H1 (cell line): ENCODE measurements around the gene NR4A3. TPM values are rescaled to one million over a fixed set of nuclear protein-coding genes. Genes with fewer than 3 reads are reported as not detected.

Experiments
- CTCF ChIA-PET: fragments of 300-600 bp; sonication (Branson Sonifier 250); formaldehyde crosslinking; loops from one replicate; lab custom pipeline; 2021; ENCODE audit not compliant: partially characterized antibody; lab: Charles Lee
- POLR2A ChIA-PET: fragments of 300-600 bp; sonication (Branson Sonifier 250); formaldehyde crosslinking; loops from one replicate; lab custom pipeline; 2021; ENCODE audit warnings: inconsistent platforms; ENCODE audit not compliant: partially characterized antibody; lab: Charles Lee
- DNase-seq, 2 experiments: peaks; one replicate each; pipeline versions ENCODE4 v3.0.0 to v3.0.0-alpha.2; 2010 to 2022; ENCODE audit warnings: low spot score in 2 of 2, low read depth in 1 of 2, mixed read lengths in 1 of 2
- FAIRE-seq: peaks from 2 replicates; lab custom pipeline; 2011; peaks lifted over from hg19 to GRCh38; lab: Jason Lieb, UNC
- H2AFZ ChIP-seq: 2 replicates; pipeline ENCODE4 v1.8.1; 2012; ENCODE audit warnings: low read length, inconsistent platforms
- H2AK5ac ChIP-seq: 2 replicates; pipeline ENCODE4 v1.6.1; 2013; ENCODE audit warnings: low read depth, low read length
- H2BK120ac ChIP-seq: replicated peaks from 2 replicates; pipeline ENCODE3; 2013; ENCODE audit warnings: low read depth, low read length, inconsistent platforms
- H2BK12ac ChIP-seq: 2 replicates; pipeline ENCODE4 v1.6.1; 2013; ENCODE audit warnings: low read depth, low read length
- H2BK15ac ChIP-seq: 2 replicates; pipeline ENCODE4 v1.6.1; 2013; ENCODE audit warnings: low read length
- H2BK20ac ChIP-seq: 2 replicates; pipeline ENCODE4 v1.6.1; 2013; ENCODE audit warnings: low read length
- H2BK5ac ChIP-seq: 2 replicates; pipeline ENCODE4 v1.6.1; 2013; ENCODE audit warnings: low read depth, low read length
- H3K14ac ChIP-seq: 2 replicates; pipeline ENCODE4 v1.6.1; 2013; ENCODE audit warnings: inconsistent platforms; ENCODE audit not compliant: insufficient read length
- H3K18ac ChIP-seq: 2 replicates; pipeline ENCODE4 v1.6.1; 2013; ENCODE audit warnings: low read length; ENCODE audit errors: extremely low read depth
- H3K23ac ChIP-seq: 2 replicates; pipeline ENCODE4 v1.6.1; 2013; ENCODE audit warnings: inconsistent platforms; ENCODE audit not compliant: insufficient read length
- H3K23me2 ChIP-seq: 2 replicates; pipeline ENCODE4 v1.6.1; 2013; ENCODE audit warnings: low read depth, low read length
- H3K27ac ChIP-seq: 2 replicates; pipeline ENCODE4 v1.6.1; 2011; ENCODE audit warnings: low read depth, low read length, inconsistent platforms
- H3K27me3 ChIP-seq, 4 experiments: replicated peaks in 1 of 4; 1 replicate in 1 of 4; 2 replicates in 3 of 4; pipeline versions ENCODE4 v1.6.1 to v1.8.1; 2011 to 2013; ENCODE audit warnings: low read length in 3 of 4, mild to moderate bottlenecking in 3 of 4, inconsistent platforms in 2 of 4, mixed read lengths in 2 of 4, moderate library complexity in 1 of 4; ENCODE audit not compliant: control insufficient read depth in 3 of 4, insufficient read depth in 3 of 4; ENCODE audit errors: extremely low read depth in 1 of 4
- H3K36me3 ChIP-seq, 4 experiments: 2 replicates each; pipeline versions ENCODE4 v1.6.1 to v1.8.1; 2011 to 2013; ENCODE audit warnings: mild to moderate bottlenecking in 4 of 4, low read length in 3 of 4, moderate library complexity in 2 of 4, control low read depth in 1 of 4, inconsistent platforms in 1 of 4; ENCODE audit not compliant: insufficient read depth in 4 of 4, control insufficient read depth in 2 of 4
- H3K4ac ChIP-seq: replicated peaks from 2 replicates; pipeline ENCODE3; 2013; ENCODE audit warnings: low read length, low read depth, mixed read lengths, inconsistent platforms; ENCODE audit not compliant: insufficient read length
- H3K4me1 ChIP-seq, 4 experiments: replicated peaks in 1 of 4; 1 replicate in 1 of 4; 2 replicates in 3 of 4; pipeline versions ENCODE4 v1.6.1 to v1.8.1; 2011 to 2013; ENCODE audit warnings: low read length in 3 of 4, inconsistent platforms in 2 of 4, mixed read lengths in 1 of 4; ENCODE audit not compliant: insufficient read depth in 4 of 4, control insufficient read depth in 3 of 4
- H3K4me2 ChIP-seq, 2 experiments: 2 replicates each; pipeline versions ENCODE4 v1.6.1 to v1.8.1; 2011 to 2013; ENCODE audit warnings: low read depth in 2 of 2, low read length in 2 of 2, control low read depth in 1 of 2, inconsistent platforms in 1 of 2, mild to moderate bottlenecking in 1 of 2; ENCODE audit not compliant: insufficient read depth in 1 of 2
- H3K4me3 ChIP-seq, 4 experiments: fragments of 200-600, 300-600 bp in 1 of 4; sonication (generic), shearing (Covaris generic), sonication (Bioruptor Twin) in 1 of 4; 2 replicates each; pipeline versions ENCODE4 v1.5.1 to v1.8.1; 2011 to 2016; ENCODE audit warnings: low read length in 4 of 4, low read depth in 3 of 4, control low read depth in 2 of 4, inconsistent platforms in 2 of 4, mild to moderate bottlenecking in 2 of 4, mixed read lengths in 1 of 4, moderate library complexity in 1 of 4; ENCODE audit not compliant: insufficient read depth in 2 of 4; ENCODE audit errors: extremely low read depth in 1 of 4
- H3K56ac ChIP-seq: replicated peaks from 2 replicates; pipeline ENCODE3; 2013; ENCODE audit warnings: low read depth, mild to moderate bottlenecking, mixed read lengths, low read length, inconsistent platforms; ENCODE audit not compliant: insufficient read length
- H3K79me1 ChIP-seq: 2 replicates; pipeline ENCODE4 v1.6.1; 2013; ENCODE audit warnings: low read depth, low read length, control low read depth
- H3K79me2 ChIP-seq, 2 experiments: 2 replicates each; pipeline versions ENCODE4 v1.6.1 to v1.8.1; 2012 to 2013; ENCODE audit warnings: low read length in 2 of 2, mild to moderate bottlenecking in 2 of 2, inconsistent platforms in 1 of 2; ENCODE audit not compliant: insufficient read depth in 2 of 2, control insufficient read depth in 1 of 2
- H3K9ac ChIP-seq, 4 experiments: replicated peaks in 1 of 4; 1 replicate in 1 of 4; 2 replicates in 3 of 4; pipeline versions ENCODE4 v1.6.1 to v1.8.1; 2011 to 2013; ENCODE audit warnings: low read depth in 3 of 4, low read length in 3 of 4, control low read depth in 2 of 4, mild to moderate bottlenecking in 2 of 4, moderate library complexity in 2 of 4, inconsistent platforms in 1 of 4; ENCODE audit errors: extremely low read depth in 1 of 4
- H3K9me3 ChIP-seq, 2 experiments: 2 replicates each; pipeline versions ENCODE4 v1.6.1 to v1.8.1; 2012 to 2013; ENCODE audit warnings: mild to moderate bottlenecking in 2 of 2, moderate library complexity in 2 of 2, control low read depth in 1 of 2, inconsistent platforms in 1 of 2, low read depth in 1 of 2, low read length in 1 of 2, mixed read lengths in 1 of 2; ENCODE audit not compliant: insufficient read depth in 2 of 2
- H4K20me1 ChIP-seq, 2 experiments: replicated peaks in 1 of 2; 2 replicates each; pipeline versions ENCODE3 to v1.8.1; 2011 to 2013; ENCODE audit warnings: inconsistent platforms in 2 of 2, low read length in 2 of 2, mild to moderate bottlenecking in 1 of 2; ENCODE audit not compliant: insufficient read depth in 2 of 2, control insufficient read depth in 1 of 2
- H4K5ac ChIP-seq: 2 replicates; pipeline ENCODE4 v1.6.1; 2013; ENCODE audit warnings: low read length, low read depth, mixed read lengths, inconsistent platforms; ENCODE audit not compliant: insufficient read length
- H4K8ac ChIP-seq: 2 replicates; pipeline ENCODE4 v1.8.0; 2013; ENCODE audit warnings: mild to moderate bottlenecking, moderate library complexity, low read length, inconsistent platforms; ENCODE audit not compliant: insufficient read depth; ENCODE audit errors: extremely low read depth
- H4K91ac ChIP-seq: replicated peaks from 2 replicates; pipeline ENCODE3; 2013; ENCODE audit warnings: low read length, mixed read lengths, inconsistent platforms; ENCODE audit not compliant: insufficient read length
- ATF3 ChIP-seq: IDR thresholded peaks from 2 replicates; pipeline ENCODE4 v1.6.1; 2011; ENCODE audit warnings: low read depth, mild to moderate bottlenecking, low read length; ENCODE audit not compliant: insufficient read depth
- BRCA1 ChIP-seq: IDR thresholded peaks from 2 replicates; pipeline ENCODE4 v1.6.1; 2012; ENCODE audit warnings: low read depth, low read length, improper control_type of control experiment
- CTBP2 ChIP-seq: IDR thresholded peaks from 2 replicates; pipeline ENCODE4 v1.7.0; 2011; ENCODE audit warnings: borderline replicate concordance, mild to moderate bottlenecking, moderate library complexity, mixed read lengths, low read length; ENCODE audit not compliant: insufficient read depth, insufficient read length
- KDM5A ChIP-seq: fragments of 200-600 bp; IDR thresholded peaks from 2 replicates; pipeline ENCODE4 v1.7.1; 2012; ENCODE audit warnings: mild to moderate bottlenecking, low read length, inconsistent platforms, mixed read lengths
- POU5F1 ChIP-seq: IDR thresholded peaks from 2 replicates; pipeline ENCODE4 v1.6.1; 2011; ENCODE audit warnings: low read depth, mild to moderate bottlenecking, low read length, moderate library complexity
- SAP30 ChIP-seq: fragments of 300-600 bp; sonication (generic); IDR thresholded peaks from 2 replicates; pipeline ENCODE4 v1.7.1; 2012; ENCODE audit warnings: low read length, moderate library complexity, mild to moderate bottlenecking, inconsistent platforms; ENCODE audit not compliant: insufficient read depth, insufficient replicate concordance
- SP1 ChIP-seq: IDR thresholded peaks from 2 replicates; pipeline ENCODE4 v1.6.1; 2011; ENCODE audit warnings: low read depth, low read length
- SUZ12 ChIP-seq: fragments of 200-600 bp; sonication (generic); IDR thresholded peaks from 2 replicates; pipeline ENCODE4 v1.6.1; 2012; ENCODE audit warnings: mild to moderate bottlenecking, inconsistent platforms, low read length, moderate library complexity, mixed read lengths
- TCF12 ChIP-seq: IDR thresholded peaks from 2 replicates; pipeline ENCODE4 v1.6.1; 2011; ENCODE audit warnings: low read depth, mild to moderate bottlenecking, low read length
- USF2 ChIP-seq: IDR thresholded peaks from 2 replicates; pipeline ENCODE4 v1.6.1; 2011; ENCODE audit warnings: low read length, improper control_type of control experiment
- WGBS, 2 experiments: shearing (Covaris generic) in 1 of 2; methylation state at CpG; one replicate each; pipeline versions ENCODE4 v1.1.6 to v1.1.7; 2013 to 2015; ENCODE audit warnings: low lambda C conversion rate in 2 of 2, mixed read lengths in 2 of 2, inconsistent platforms in 1 of 2, low coverage in 1 of 2, missing lambda C conversion rate in 1 of 2; ENCODE audit not compliant: insufficient replicate concordance in 2 of 2, insufficient coverage in 1 of 2, insufficient read length in 1 of 2; ENCODE audit errors: extremely low coverage in 1 of 2, missing lambda C conversion rate in 1 of 2; 5-methylcytosine and 5-hydroxymethylcytosine counted together
- polyA plus RNA-seq, 7 experiments: library from polyadenylated mRNA; depleted of rRNA in 3 of 7; stranded (reverse) in 5 of 7; unstranded in 2 of 7; fragments of >200 nt in 5 of 7; fragments of 200-250 nt in 2 of 7; gene quantifications; 1 replicate in 5 of 7; 2 replicates in 1 of 7; 4 replicates in 1 of 7; pipeline versions ENCODE4 v1.2.1 to v1.2.3, GENCODE V29; 2011 to 2013; ENCODE audit warnings: missing spikeins in 2 of 7, mixed read lengths in 2 of 7
- total RNA-seq: library from RNA; stranded (reverse); fragmentation: NEBNext Ultra II Directional; extraction: Animal tissue kit (Norgen Biotek cat#: 25700); gene quantifications from 2 replicates; pipeline ENCODE4 v1.2.1, GENCODE V29; 2021

NR4A3 gene
- total and polyA plus RNA-seq, 2 of the 8 experiments (the other 6 are each of a cell fraction or from before 2014, with no cell fraction given): 0.05 to 0.30 TPM

- Histone ChIP-seq H3K4me1 (peaks cover 0 to 4% (median 2%) of the 10 kb centered on the region in 4 experiments; a peak in 2 of 7 replicates), H4K91ac (no peak overlapping the region), H3K23me2 (no peaks in the 10 kb centered on the region), H3K56ac (no peak overlapping the region), H3K27ac (no peak overlapping the region), H2BK20ac (no peak overlapping the region), H2AFZ (no peak overlapping the region), H2BK5ac (no peak overlapping the region), H4K5ac (no peak overlapping the region), H4K20me1 (no peaks in the 10 kb centered on the region), H3K23ac (no peak overlapping the region), H3K9me3 (no peaks in the 10 kb centered on the region), H3K79me1 (no peaks in the 10 kb centered on the region), H4K8ac (no peak overlapping the region), H3K14ac (no peak overlapping the region), H3K4ac (no peak overlapping the region), H3K9ac (no peak overlapping the region), H2AK5ac (no peak overlapping the region), H3K27me3 (no peaks in the 10 kb centered on the region), H3K4me2 (no peak overlapping the region), H3K18ac (no peak overlapping the region), H2BK120ac (no peak overlapping the region), H2BK15ac (no peak overlapping the region), H3K79me2 (no peaks in the 10 kb centered on the region), H2BK12ac (no peak overlapping the region), H3K36me3 (no peaks in the 10 kb centered on the region), H3K4me3 (no peak overlapping the region)
- 88% methylated on average over 8 of the region's 8 CpGs; no CpG with 5 or more reads in 1 of the 2 experiments for WGBS, 2 experiments
- FAIRE-seq: no peak
- no peak for DNase-seq
- POLR2A ChIA-PET: no interaction called here
- CTCF ChIA-PET: interaction anchor here (0.5 to 4.3 kb wide), 18 partner anchors 12 to 1714 kb away, joined by 3 to 51 read pairs (median 4); partner anchors contain the start of gene STX17
- TF ChIP-seq USF2 (no peak), SAP30 (no peak), SUZ12 (no peak), POU5F1 (no peak), KDM5A (no peak), ATF3 (no peak), TCF12 (no peak), SP1 (no peak), CTBP2 (no peak), BRCA1 (no peak)
These were observed 33.9 kb downstream of the NR4A3 start for GRCh38 chr9:99855467-99856176.
